GM19240 (cell line): ENCODE measurements around the gene SCN10A.

Experiments used
- DNase-seq: peaks from one replicate; pipeline ENCODE4 v3.0.0; 2011; ENCODE audit warnings: low spot score; ENCODE audit not compliant: insufficient read length

SCN10A gene

GRCh38 chr3:38651153-38651789 lies 164.7 kb downstream of the SCN10A start:
- DNase-seq: peak; percentile 82

GRCh38 chr3:38650248-38650951 lies 165.6 kb downstream of the SCN10A start:
- DNase-seq: no peak

GRCh38 chr3:38649500-38650247 lies 166.3 kb downstream of the SCN10A start, which contains the start of gene SCN5A:
SCN5A (minus strand) TSS chr3:38649687; CDS start chr3:38633307, 16,380 bp downstream.
- peak; percentile 40 for DNase-seq

- DNase-seq: no peak
These were observed 167.1 kb downstream of the SCN10A start for GRCh38 chr3:38648659-38649499.

GRCh38 chr3:38648024-38648658 lies 167.9 kb downstream of the SCN10A start:
- DNase-seq: no peak

- no peak for DNase-seq
These were observed 168.6 kb downstream of the SCN10A start for GRCh38 chr3:38647217-38647970.
